Right atrium auricular region (tissue), 2 donors: ENCODE measurements around the gene ACAT2. TPM values are rescaled to one million over a fixed set of nuclear protein-coding genes. Genes with fewer than 3 reads are reported as not detected.

ENCODE experiments used
- DNase-seq: peaks from one replicate; pipeline ENCODE4 v3.0.0-alpha.2; 2019; ENCODE audit warnings: low spot score
- H3K27ac ChIP-seq, 2 donors: fragments of 200-600 bp; sonication (generic); 1 replicate in 1 of 2; 2 replicates in 1 of 2; pipeline ENCODE4 v1.5.1; 2016 to 2019
- H3K27me3 ChIP-seq, 2 donors: fragments of 200-600 bp; sonication (generic); one replicate each; pipeline versions ENCODE4 v1.5.1 to v1.6.0; 2017 to 2019
- H3K36me3 ChIP-seq: fragments of 200-600 bp; sonication (generic); one replicate; pipeline ENCODE4 v1.5.1; 2016
- H3K4me1 ChIP-seq, 2 donors: fragments of 200-600 bp; sonication (generic); one replicate each; pipeline versions ENCODE4 v1.5.1 to v1.6.0; 2017 to 2019
- H3K4me3 ChIP-seq, 2 donors: fragments of 200-600 bp; sonication (generic); 1 replicate in 1 of 2; 2 replicates in 1 of 2; pipeline ENCODE4 v1.5.1; 2017 to 2019; ENCODE audit warnings: mild to moderate bottlenecking in 1 of 2, moderate library complexity in 1 of 2
- H3K9me3 ChIP-seq, 2 donors: fragments of 200-600 bp; sonication (generic); one replicate each; pipeline ENCODE4 v1.5.1; 2019
- CTCF ChIP-seq, 2 donors: fragments of 200-600 bp; sonication (generic); IDR thresholded peaks; one replicate each; pipeline ENCODE4 v1.5.1; 2019; ENCODE audit warnings: antibody characterized with exemption in 2 of 2
- total RNA-seq, 2 donors: library from RNA; depleted of rRNA; stranded (reverse); fragments of >200 nt; gene quantifications; one replicate each; pipeline ENCODE4 v1.1.0, GENCODE V29; 2016

ACAT2 gene
- total RNA-seq, 2 donors from 2014 or later, result 1.5 to 1.6 TPM

- no peak for TF ChIP-seq CTCF (IDR thresholded peaks at IDR 0.05)
- H3K4me3 ChIP-seq, result no peak overlapping the region
- H3K27ac ChIP-seq, result no peak overlapping the region
- H3K9me3 ChIP-seq, result no peaks in the 10 kb centered on the region
- H3K27me3 ChIP-seq, result no peaks in the 10 kb centered on the region
- no peaks in the 10 kb centered on the region for H3K4me1 ChIP-seq
- no peak for DNase-seq
- H3K36me3 ChIP-seq, result no peaks in the 10 kb centered on the region
Observed at GRCh38 chr6:159817951-159818739, 56.3 kb downstream of the ACAT2 start.

GRCh38 chr6:159819098-159819497 lies 57.3 kb downstream of the ACAT2 start:
- Histone ChIP-seq H3K36me3 (no peaks in the 10 kb centered on the region), H3K27me3 (no peaks in the 10 kb centered on the region), H3K4me1 (no peaks in the 10 kb centered on the region), H3K9me3 (no peaks in the 10 kb centered on the region), H3K27ac (no peak overlapping the region), H3K4me3 (no peak overlapping the region)
- DNase-seq, result no peak
- no peak for TF ChIP-seq CTCF (IDR thresholded peaks at IDR 0.05)

GRCh38 chr6:159819932-159820640 lies 58.2 kb downstream of the ACAT2 start:
- Histone ChIP-seq H3K27me3 (no peaks in the 10 kb centered on the region), H3K4me3 (no peak overlapping the region)

GRCh38 chr6:159821122-159821521 lies 59.3 kb downstream of the ACAT2 start:
- no peaks in the 10 kb centered on the region for H3K9me3 ChIP-seq
- no peak for TF ChIP-seq CTCF (IDR thresholded peaks at IDR 0.05)
- no peak overlapping the region for H3K27ac ChIP-seq
- no peak for DNase-seq
- H3K36me3 ChIP-seq, result no peaks in the 10 kb centered on the region
- H3K4me3 ChIP-seq, result no peak overlapping the region
- H3K27me3 ChIP-seq, result no peaks in the 10 kb centered on the region
- no peaks in the 10 kb centered on the region for H3K4me1 ChIP-seq

More at GRCh38 chr6:159819932-159820640, 58.2 kb downstream of the ACAT2 start:
- Histone ChIP-seq H3K9me3 (no peaks in the 10 kb centered on the region), H3K27ac (no peak overlapping the region), H3K36me3 (no peaks in the 10 kb centered on the region), H3K4me1 (no peaks in the 10 kb centered on the region)
- no peak for TF ChIP-seq CTCF (IDR thresholded peaks at IDR 0.05)
- DNase-seq, result no peak

GRCh38 chr6:159821726-159822125 lies 59.9 kb downstream of the ACAT2 start:
- H3K4me3 ChIP-seq, result no peak overlapping the region
- H3K4me1 ChIP-seq, result no peaks in the 10 kb centered on the region
- H3K36me3 ChIP-seq, result no peaks in the 10 kb centered on the region
- no peak for DNase-seq
- no peaks in the 10 kb centered on the region for H3K27me3 ChIP-seq
- no peak for TF ChIP-seq CTCF (IDR thresholded peaks at IDR 0.05)
- H3K9me3 ChIP-seq, result no peaks in the 10 kb centered on the region
- H3K27ac ChIP-seq, result no peak overlapping the region
